ENCODE measurements around the gene SPTBN1. TPM values are rescaled to one million over a fixed set of nuclear protein-coding genes. Genes with fewer than 3 reads are reported as not detected.
"Not testable (repeated sequence)": the region's sequence is repeated elsewhere in the genome, so short reads cannot be mapped to it uniquely, and the experiment has no call there.

The SPTBN1 gene
- total RNA-seq, 4 donors from 2014 or later: 132 to 239 (median 195) TPM

DNA sequence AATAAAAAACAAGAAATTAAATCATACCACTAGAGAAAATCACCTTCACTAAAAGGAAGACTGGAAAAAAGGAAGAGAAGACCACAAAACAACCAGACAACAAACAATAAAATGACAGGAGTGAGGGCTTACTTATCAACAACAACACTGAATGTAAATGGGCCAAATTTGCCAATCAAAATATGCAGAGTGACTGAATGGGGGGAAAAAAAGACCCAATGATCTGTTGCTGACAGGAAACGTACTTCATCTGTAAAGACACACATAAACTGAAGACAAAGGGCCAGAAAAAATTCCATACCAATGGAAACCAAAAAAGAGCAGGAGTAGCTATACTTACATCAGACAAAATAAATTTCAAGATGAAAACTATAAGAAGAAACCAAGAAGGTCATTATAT lies 241.8 kb downstream of the SPTBN1 start:
- no peak for TF ChIP-seq POLR2A (IDR thresholded peaks at IDR 0.05)
- no peak for TF ChIP-seq CTCF (IDR thresholded peaks at IDR 0.05)

GRCh38 chr2:54698926-54699325 lies 242.8 kb downstream of the SPTBN1 start:
- intact Hi-C loops (cut with DNase I; ENCODE audit: low total_unique reads); DNase-seq (ENCODE audit: low spot score in 2 of 2); H3K4me3 ChIP-seq (ENCODE audit: low read depth, poor library complexity, severe bottlenecking): not testable (repeated sequence)
- WGBS, 2 donors: 96 to 98% methylated on average over 18 to 27 of the region's 37 CpGs

More for the DNA sequence above, 241.8 kb downstream of the SPTBN1 start:
- DNase-seq (ENCODE audit: low spot score in 2 of 2): no peak
- WGBS, 2 donors: 83 to 90% methylated on average over 1 of the region's 1 CpG
- intact Hi-C loops (cut with DNase I; ENCODE audit: low total_unique reads): no loop called here
- no peak overlapping the region for H3K4me3 ChIP-seq (ENCODE audit: low read depth, poor library complexity, severe bottlenecking)

DNA sequence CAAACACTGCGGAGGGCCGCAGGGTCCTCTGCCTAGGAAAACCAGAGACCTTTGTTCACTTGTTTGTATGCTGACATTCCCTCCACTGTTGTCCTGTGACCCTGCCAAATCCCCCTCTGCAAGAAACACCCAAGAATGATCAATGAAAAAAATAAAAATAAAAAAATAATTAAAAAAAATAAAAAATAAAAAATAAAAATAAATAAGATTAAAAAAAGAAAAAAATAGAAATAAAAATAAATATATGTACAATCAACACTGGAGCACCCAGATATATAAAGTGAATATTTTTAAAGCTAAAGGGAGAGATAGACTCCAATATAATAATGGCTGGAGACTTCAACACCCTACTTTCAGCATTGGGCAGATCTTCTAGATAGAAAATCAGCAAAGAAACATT lies 243.5 kb downstream of the SPTBN1 start:
- TF ChIP-seq POLR2A (IDR thresholded peaks at IDR 0.05) (no peak), CTCF (IDR thresholded peaks at IDR 0.05) (no peak)
- intact Hi-C loops (cut with DNase I; ENCODE audit: low total_unique reads): loop anchor here (10.0 kb wide), 1 partner anchor 175 kb away; no protein-coding TSS in a partner anchor
- 95% methylated on average over 2 of the region's 2 CpGs for WGBS, 2 donors
- no peak overlapping the region for H3K4me3 ChIP-seq (ENCODE audit: low read depth, poor library complexity, severe bottlenecking)
- no peak for DNase-seq (ENCODE audit: low spot score in 2 of 2)

DNA sequence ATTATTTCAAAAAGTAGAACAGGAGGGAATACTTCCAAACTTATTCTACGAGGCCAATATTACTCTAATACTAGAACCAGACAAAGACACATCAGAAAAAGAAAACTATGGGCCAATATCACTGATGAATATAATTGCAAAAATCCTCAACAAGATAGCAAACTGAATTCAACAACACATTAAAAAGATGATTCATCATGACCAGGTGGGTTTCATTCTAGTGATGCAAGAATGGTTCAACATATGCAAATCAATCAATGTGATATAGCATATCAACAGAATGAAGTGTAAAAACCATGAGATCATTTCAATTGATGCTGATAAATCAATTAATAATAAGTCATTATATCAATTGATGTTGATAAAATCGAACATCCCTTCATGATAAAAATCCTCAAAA lies 244.9 kb downstream of the SPTBN1 start:
- intact Hi-C loops (cut with DNase I; ENCODE audit: low total_unique reads): loop anchor here (10.0 kb wide), 1 partner anchor 176 kb away; no protein-coding TSS in a partner anchor
- no peak overlapping the region for H3K4me3 ChIP-seq (ENCODE audit: low read depth, poor library complexity, severe bottlenecking)
- TF ChIP-seq POLR2A (IDR thresholded peaks at IDR 0.05): no peak
- no peak for TF ChIP-seq CTCF (IDR thresholded peaks at IDR 0.05)
- WGBS, 2 donors: 81 to 85% methylated on average over 2 of the region's 2 CpGs
- DNase-seq (ENCODE audit: low spot score in 2 of 2): no peak

DNA sequence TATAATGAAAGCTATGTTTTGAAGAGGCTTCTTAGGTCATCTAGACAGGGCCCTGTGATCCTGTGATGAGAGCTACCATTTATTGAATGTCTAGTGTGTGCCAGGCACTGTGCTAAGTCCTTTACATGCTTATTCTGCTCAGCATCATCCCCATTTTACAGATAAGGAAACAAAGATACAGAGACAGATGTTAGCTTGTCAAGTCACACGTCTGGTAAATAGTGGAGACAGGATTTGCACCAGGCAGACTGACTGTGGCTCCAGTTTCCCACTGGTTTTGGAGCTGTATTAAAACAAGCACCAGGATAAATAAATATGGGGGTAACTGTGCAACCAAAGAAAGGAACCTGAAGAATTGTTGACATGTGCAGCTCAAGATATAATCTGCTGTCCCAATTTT lies 248.1 kb downstream of the SPTBN1 start:
- H3K4me3 ChIP-seq (ENCODE audit: low read depth, poor library complexity, severe bottlenecking): no peak overlapping the region
- TF ChIP-seq POLR2A (IDR thresholded peaks at IDR 0.05) (no peak), CTCF (IDR thresholded peaks at IDR 0.05) (no peak)
- WGBS, 2 donors: 91 to 93% methylated on average over 1 of the region's 1 CpG
- DNase-seq (ENCODE audit: low spot score in 2 of 2): no peak
- intact Hi-C loops (cut with DNase I; ENCODE audit: low total_unique reads): loop anchor here (10.0 kb wide), 1 partner anchor 179 kb away; no protein-coding TSS in a partner anchor

GRCh38 chr2:54704688-54705605 lies 248.8 kb downstream of the SPTBN1 start:
- intact Hi-C loops (cut with DNase I; ENCODE audit: low total_unique reads): loop anchor here (10.0 kb wide), 1 partner anchor 180 kb away; no protein-coding TSS in a partner anchor
- no peak for DNase-seq (ENCODE audit: low spot score in 2 of 2)
- 3 to 5% methylated on average over 3 of the region's 3 CpGs for WGBS, 2 donors
- TF ChIP-seq POLR2A (IDR thresholded peaks at IDR 0.05) (no peak), CTCF (IDR thresholded peaks at IDR 0.05) (no peak)
- H3K4me3 ChIP-seq (ENCODE audit: low read depth, poor library complexity, severe bottlenecking): no peak overlapping the region
